KMS-11 (cell line): Measurements from ENCODE around the gene ANAPC16.

Source experiments
- H2AFZ ChIP-seq: fragments of 200-600 bp; sonication (generic); 2 replicates; pipeline ENCODE4 v1.6.1; 2016; ENCODE audit warnings: antibody characterized with exemption, mixed run types, low read depth
- H3K27ac ChIP-seq: fragments of 200-600 bp; sonication (generic); 2 replicates; pipeline ENCODE4 v1.6.1; 2016; ENCODE audit warnings: mild to moderate bottlenecking, mixed run types
- H3K27me3 ChIP-seq: fragments of 200-600 bp; sonication (generic); 2 replicates; pipeline ENCODE4 v1.6.1; 2017; ENCODE audit warnings: mild to moderate bottlenecking, low read depth, mixed run types, moderate library complexity; ENCODE audit not compliant: insufficient read depth
- H3K36me3 ChIP-seq: fragments of 200-600 bp; sonication (generic); 2 replicates; pipeline ENCODE4 v1.6.1; 2017; ENCODE audit warnings: mild to moderate bottlenecking, mixed run types; ENCODE audit not compliant: insufficient read depth
- H3K4me1 ChIP-seq: fragments of 200-600 bp; sonication (generic); 2 replicates; pipeline ENCODE4 v1.6.1; 2016; ENCODE audit warnings: mild to moderate bottlenecking, low read depth, mixed run types; ENCODE audit not compliant: poor library complexity, severe bottlenecking
- H3K4me2 ChIP-seq: fragments of 200-600 bp; sonication (generic); 2 replicates; pipeline ENCODE4 v1.7.0; 2016; ENCODE audit warnings: mild to moderate bottlenecking, mixed run types
- H3K4me3 ChIP-seq: fragments of 200-600 bp; sonication (generic); IDR thresholded peaks from 2 replicates; pipeline ENCODE4 v1.6.1; 2017; ENCODE audit warnings: low read depth, low read length, mixed read lengths; ENCODE audit not compliant: insufficient read depth
- H3K79me2 ChIP-seq: fragments of 200-600 bp; sonication (generic); 2 replicates; pipeline ENCODE4 v1.6.1; 2016; ENCODE audit warnings: low read depth, mixed run types; ENCODE audit not compliant: insufficient read depth
- H3K9ac ChIP-seq: fragments of 200-600 bp; sonication (generic); 2 replicates; pipeline ENCODE4 v1.6.1; 2016; ENCODE audit warnings: mild to moderate bottlenecking, mixed run types
- H4K20me1 ChIP-seq: fragments of 200-600 bp; sonication (generic); 2 replicates; pipeline ENCODE4 v1.6.1; 2016; ENCODE audit warnings: mild to moderate bottlenecking, mixed run types; ENCODE audit not compliant: insufficient read depth
- TF ChIP-seq, protein P1 (sequence below): fragments of 200-600 bp; sonication (generic); conservative IDR thresholded peaks from 2 replicates; pipeline ENCODE4 v1.6.1; 2017; ENCODE audit warnings: low read depth, mild to moderate bottlenecking, antibody characterized with exemption, low read length, moderate library complexity, mixed read lengths

ANAPC16 gene

GRCh38 chr10:72241691-72242252 lies 26.0 kb downstream of the ANAPC16 start:
- H3K9ac ChIP-seq: no peak overlapping the region
- no peak overlapping the region for H2AFZ ChIP-seq
- H3K27ac ChIP-seq: no peak overlapping the region
- no peaks in the 10 kb centered on the region for H3K36me3 ChIP-seq
- no peaks in the 10 kb centered on the region for H4K20me1 ChIP-seq
- TF ChIP-seq, protein P1, sequence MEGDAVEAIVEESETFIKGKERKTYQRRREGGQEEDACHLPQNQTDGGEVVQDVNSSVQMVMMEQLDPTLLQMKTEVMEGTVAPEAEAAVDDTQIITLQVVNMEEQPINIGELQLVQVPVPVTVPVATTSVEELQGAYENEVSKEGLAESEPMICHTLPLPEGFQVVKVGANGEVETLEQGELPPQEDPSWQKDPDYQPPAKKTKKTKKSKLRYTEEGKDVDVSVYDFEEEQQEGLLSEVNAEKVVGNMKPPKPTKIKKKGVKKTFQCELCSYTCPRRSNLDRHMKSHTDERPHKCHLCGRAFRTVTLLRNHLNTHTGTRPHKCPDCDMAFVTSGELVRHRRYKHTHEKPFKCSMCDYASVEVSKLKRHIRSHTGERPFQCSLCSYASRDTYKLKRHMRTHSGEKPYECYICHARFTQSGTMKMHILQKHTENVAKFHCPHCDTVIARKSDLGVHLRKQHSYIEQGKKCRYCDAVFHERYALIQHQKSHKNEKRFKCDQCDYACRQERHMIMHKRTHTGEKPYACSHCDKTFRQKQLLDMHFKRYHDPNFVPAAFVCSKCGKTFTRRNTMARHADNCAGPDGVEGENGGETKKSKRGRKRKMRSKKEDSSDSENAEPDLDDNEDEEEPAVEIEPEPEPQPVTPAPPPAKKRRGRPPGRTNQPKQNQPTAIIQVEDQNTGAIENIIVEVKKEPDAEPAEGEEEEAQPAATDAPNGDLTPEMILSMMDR: no peak
- no peak overlapping the region for H3K4me3 ChIP-seq
- H3K4me2 ChIP-seq: no peak overlapping the region
- peaks cover 28% of the 10 kb centered on the region for H3K4me1 ChIP-seq
- H3K27me3 ChIP-seq: no peaks in the 10 kb centered on the region
- H3K79me2 ChIP-seq: no peaks in the 10 kb centered on the region

- H3K27me3 ChIP-seq: no peaks in the 10 kb centered on the region
- H3K79me2 ChIP-seq: no peaks in the 10 kb centered on the region
- no peak overlapping the region for H2AFZ ChIP-seq
- no peak overlapping the region for H3K4me2 ChIP-seq
- H3K9ac ChIP-seq: no peak overlapping the region
- peaks cover 37% of the 10 kb centered on the region for H3K4me1 ChIP-seq
- no peak overlapping the region for H3K4me3 ChIP-seq
- H3K27ac ChIP-seq: no peak overlapping the region
- no peaks in the 10 kb centered on the region for H4K20me1 ChIP-seq
- H3K36me3 ChIP-seq: no peaks in the 10 kb centered on the region
- TF ChIP-seq, protein P1: no peak
Observed at GRCh38 chr10:72242675-72243074, 26.9 kb downstream of the ANAPC16 start.

DNA sequence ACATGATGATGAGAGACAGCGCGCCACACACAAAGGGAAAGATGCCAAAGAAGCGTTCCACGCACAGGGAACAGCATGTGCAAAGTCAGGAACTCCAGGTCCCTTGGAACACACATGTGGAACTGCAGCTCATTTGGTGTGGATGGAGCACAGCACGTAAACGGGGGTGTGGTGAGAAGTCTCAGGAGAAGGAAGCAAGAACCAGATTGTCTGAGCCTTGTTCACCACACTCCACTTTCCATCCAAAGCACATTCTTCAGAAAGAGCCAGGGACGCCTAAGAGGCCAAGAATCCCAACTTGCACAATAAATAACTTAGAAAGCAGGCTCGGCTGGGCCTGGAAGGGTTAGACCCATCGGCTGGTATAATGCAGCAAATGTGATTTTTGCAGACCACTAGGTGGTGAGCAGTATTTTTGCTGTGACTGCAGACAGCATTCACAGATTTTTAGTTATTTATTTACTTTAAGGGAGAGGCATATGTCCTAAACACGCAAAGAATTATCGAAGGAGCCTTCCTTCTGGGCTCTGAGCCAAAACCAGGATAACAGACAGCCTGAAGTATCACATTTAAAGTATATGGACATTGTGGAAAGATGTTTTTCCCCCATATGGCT lies 28.1 kb downstream of the ANAPC16 start:
- H3K79me2 ChIP-seq: no peaks in the 10 kb centered on the region
- H3K27ac ChIP-seq: peak overlapping the region; percentile 38; the same call in 1 of the 2 replicates
- peaks cover 49% of the 10 kb centered on the region for H3K4me1 ChIP-seq
- no peak overlapping the region for H3K4me3 ChIP-seq
- TF ChIP-seq, protein P1: no peak
- H3K36me3 ChIP-seq: no peaks in the 10 kb centered on the region
- no peaks in the 10 kb centered on the region for H3K27me3 ChIP-seq
- no peak overlapping the region for H3K4me2 ChIP-seq
- H3K9ac ChIP-seq: no peak overlapping the region
- H4K20me1 ChIP-seq: no peaks in the 10 kb centered on the region
- no peak overlapping the region for H2AFZ ChIP-seq

DNA sequence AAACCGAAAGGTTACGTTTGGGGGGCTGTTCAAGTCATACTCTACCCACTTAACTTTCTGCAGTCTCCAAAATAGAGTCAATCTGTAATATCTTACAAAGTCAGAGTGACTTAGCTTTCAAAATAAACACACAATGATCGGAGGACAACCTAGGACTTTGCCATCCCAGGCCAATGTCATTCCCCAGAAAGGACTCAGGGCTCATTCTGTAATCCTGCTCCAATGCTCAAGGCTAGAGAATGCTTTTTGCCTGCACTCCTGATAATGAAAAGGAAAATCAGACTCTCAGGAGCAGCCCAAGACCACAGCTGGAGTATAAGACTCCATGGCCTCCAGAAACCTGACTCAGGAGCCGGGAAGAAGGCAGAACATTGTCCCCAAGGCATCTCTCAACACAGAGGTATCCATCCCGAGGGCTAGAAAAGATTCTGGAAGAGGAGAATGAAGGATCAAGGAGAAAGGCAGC lies 28.8 kb downstream of the ANAPC16 start:
- Histone ChIP-seq H3K4me1 (peaks cover 56% of the 10 kb centered on the region), H3K79me2 (no peaks in the 10 kb centered on the region), H3K9ac (no peak overlapping the region), H3K4me2 (no peak overlapping the region; the same call in 1 of the 2 replicates), H2AFZ (no peak overlapping the region), H3K36me3 (no peaks in the 10 kb centered on the region), H3K4me3 (no peak overlapping the region), H3K27ac (peak overlapping the region; percentile 38), H3K27me3 (no peaks in the 10 kb centered on the region), H4K20me1 (no peaks in the 10 kb centered on the region)
- TF ChIP-seq, protein P1: no peak
